Measurements from ENCODE around the gene WDR82.

Gene WDR82

GRCh38 chr3:52308308-52308707 is 29.9 kb upstream of the WDR82 start:
- in situ Hi-C loops (cut with MboI; ENCODE audit: low sequenced_read_pairs), result no loop called here

- in situ Hi-C loops (cut with MboI; ENCODE audit: low sequenced_read_pairs), result no loop called here
Observed at GRCh38 chr3:52306978-52307377, 28.5 kb upstream of the WDR82 start.

GRCh38 chr3:52305926-52306325 is 27.5 kb upstream of the WDR82 start:
- in situ Hi-C loops (cut with MboI; ENCODE audit: low sequenced_read_pairs), result no loop called here

GRCh38 chr3:52303811-52304210 is 25.4 kb upstream of the WDR82 start:
- in situ Hi-C loops (cut with MboI; ENCODE audit: low sequenced_read_pairs), result no loop called here

- in situ Hi-C loops (cut with MboI; ENCODE audit: low sequenced_read_pairs), result no loop called here
Observed at GRCh38 chr3:52302426-52303145, 24.1 kb upstream of the WDR82 start.

- in situ Hi-C loops (cut with MboI; ENCODE audit: low sequenced_read_pairs), result no loop called here
Observed at GRCh38 chr3:52299879-52300611, 21.6 kb upstream of the WDR82 start.

GRCh38 chr3:52299247-52299878 is 20.9 kb upstream of the WDR82 start:
- in situ Hi-C loops (cut with MboI; ENCODE audit: low sequenced_read_pairs), result no loop called here

GRCh38 chr3:52298149-52299098 is 20.0 kb upstream of the WDR82 start:
- in situ Hi-C loops (cut with MboI; ENCODE audit: low sequenced_read_pairs), result no loop called here

GRCh38 chr3:52297242-52298148 is 19.0 kb upstream of the WDR82 start:
- in situ Hi-C loops (cut with MboI; ENCODE audit: low sequenced_read_pairs), result no loop called here

- in situ Hi-C loops (cut with MboI; ENCODE audit: low sequenced_read_pairs), result no loop called here
Observed at GRCh38 chr3:52295671-52296208, 17.3 kb upstream of the WDR82 start.

- in situ Hi-C loops (cut with MboI; ENCODE audit: low sequenced_read_pairs), result no loop called here
Observed at GRCh38 chr3:52294320-52295150, 16.1 kb upstream of the WDR82 start.

GRCh38 chr3:52293491-52294319 is 15.3 kb upstream of the WDR82 start:
- in situ Hi-C loops (cut with MboI; ENCODE audit: low sequenced_read_pairs), result no loop called here

GRCh38 chr3:52292247-52293065 is 14.0 kb upstream of the WDR82 start:
- in situ Hi-C loops (cut with MboI; ENCODE audit: low sequenced_read_pairs), result no loop called here

- in situ Hi-C loops (cut with MboI; ENCODE audit: low sequenced_read_pairs), result no loop called here
Observed at GRCh38 chr3:52291508-52292181, 13.2 kb upstream of the WDR82 start.

- in situ Hi-C loops (cut with MboI; ENCODE audit: low sequenced_read_pairs), result no loop called here
Observed at GRCh38 chr3:52290596-52291507, 12.4 kb upstream of the WDR82 start.

Data from HL-60/S4 (cell line).